K562 treated with DMSO at 1 percent for 12 hours (cell line): ENCODE results near the gene SNW1. TPM values are rescaled to one million over a fixed set of nuclear protein-coding genes. Genes with fewer than 3 reads are reported as not detected.

Experiments
- total RNA-seq: library from RNA; unstranded; fragments of 300-600 nt; gene quantifications from 2 replicates; pipeline ENCODE4 v1.2.3, GENCODE V29; 2022; ENCODE audit not compliant: insufficient read depth

Gene SNW1
- total RNA-seq = 46.2 and 81.3 TPM in 2 replicates

DNA sequence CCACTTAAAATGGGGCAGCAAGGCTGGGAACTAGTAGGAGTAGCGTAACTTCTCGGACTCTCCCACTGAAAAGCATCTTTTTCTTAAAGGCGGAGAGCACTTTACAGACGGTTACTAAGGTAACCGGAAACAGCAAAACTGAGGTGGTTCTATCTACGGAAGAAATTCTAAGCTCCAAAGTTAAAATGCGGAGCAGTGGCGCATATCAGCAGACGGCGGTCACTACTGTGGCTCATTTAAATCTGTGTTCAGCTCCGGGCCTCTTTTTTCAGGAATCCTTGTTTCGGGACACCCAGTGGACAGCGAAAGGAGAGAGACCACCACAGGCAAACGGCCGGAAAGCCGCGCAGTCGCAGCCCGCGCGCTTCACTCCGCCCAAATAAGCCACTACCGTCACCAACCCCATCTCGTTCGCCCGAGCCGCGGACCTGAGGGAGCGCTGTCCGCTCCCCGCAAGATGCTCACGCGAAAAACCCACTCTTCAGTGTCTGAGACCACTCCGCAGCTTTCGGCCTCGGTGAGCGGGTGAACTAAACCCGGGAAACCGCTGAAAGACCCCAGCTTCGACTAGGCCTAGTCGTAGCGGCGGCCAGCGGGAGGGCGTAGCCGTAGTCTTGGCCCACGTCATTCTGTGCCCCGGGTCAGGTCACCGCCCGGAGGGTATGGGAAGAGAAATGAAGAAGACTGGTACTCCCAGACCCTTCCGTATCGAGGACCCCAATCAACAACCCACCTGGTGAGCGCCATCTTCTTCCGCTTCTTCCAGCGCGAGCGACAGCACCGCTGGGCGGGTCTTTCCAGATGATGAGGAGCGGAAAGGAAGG is at the start of gene SNW1:
Gene SNW1, minus strand, starts transcription at position 776 of the 824 bp plus-strand sequence. Its CDS starts 29 bp downstream, at position 747.

DNA sequence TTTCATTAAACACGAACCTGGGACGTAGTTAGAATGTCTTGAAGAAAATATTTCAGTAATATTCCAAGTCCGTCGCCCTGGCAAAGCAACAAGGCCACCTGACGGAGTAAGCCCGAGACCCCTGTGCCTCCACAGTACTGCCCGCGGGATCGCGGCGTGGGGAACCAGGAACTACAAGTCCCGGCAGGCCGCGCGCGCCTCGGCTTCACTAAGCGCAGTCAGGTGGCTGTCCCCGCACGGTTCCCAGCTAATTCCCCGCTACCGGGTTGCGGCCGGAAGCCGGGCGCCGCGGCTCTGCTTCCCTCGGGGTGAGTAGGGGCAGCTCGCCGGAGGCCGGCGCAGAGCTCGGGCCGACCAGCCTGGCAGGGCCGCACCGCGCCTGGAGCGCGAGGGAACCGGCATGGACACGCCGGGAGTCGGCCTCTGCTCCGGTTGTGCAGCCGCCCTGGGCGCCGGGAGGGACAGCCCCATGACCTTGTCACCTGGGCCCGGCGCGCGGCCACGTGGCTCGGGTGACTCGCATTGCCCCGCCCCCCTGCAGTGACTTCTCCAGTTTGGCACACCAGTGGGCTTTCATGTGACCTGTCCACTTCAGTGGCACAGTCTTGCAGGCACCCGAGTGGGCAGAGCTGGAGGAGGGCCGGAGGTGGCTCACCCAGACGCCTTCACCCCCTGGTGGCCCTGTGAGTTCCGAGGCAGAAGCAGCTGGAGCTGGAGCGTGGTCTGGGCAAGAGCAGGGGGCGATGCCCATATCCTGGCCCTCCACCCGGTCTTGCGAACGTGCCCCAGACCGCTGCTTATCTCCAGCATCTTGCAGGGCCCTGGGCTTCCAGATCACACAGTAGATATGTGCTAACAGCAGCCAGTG is 39.1 kb upstream of the SNW1 start, which contains the start of gene ADCK1:
Gene ADCK1, plus strand, starts transcription at position 247 of the 868 bp plus-strand sequence. CDS start 18,870 bp downstream, outside the sequence.

GRCh38 chr14:77707724-77708408 is 53.1 kb downstream of the SNW1 start, which contains the start of the genes ALKBH1 and SLIRP:
TSS of gene ALKBH1 (minus strand) at chr14:77708023. CDS start at chr14:77708004, 19 bp downstream.
TSS of gene SLIRP (plus strand) at chr14:77708103. CDS start at chr14:77708112, 9 bp downstream.

Other genes with a start within 250 kb of the SNW1 start
- 5.9 and 15.5 TPM in 2 replicates for gene SPTLC2, start 144.5 kb downstream of the SNW1 start, total RNA-seq
- 4.4 and 10.2 TPM in 2 replicates for gene ALKBH1, start 53.1 kb downstream of the SNW1 start, total RNA-seq
- gene SLIRP, start 53.1 kb downstream of the SNW1 start, total RNA-seq = 153 and 163 TPM in 2 replicates
- 4.3 and 7.1 TPM in 2 replicates for gene ADCK1, start 39.0 kb upstream of the SNW1 start, total RNA-seq